Natural killer cell treated with Interleukin-12 subunit alpha and Interleukin-12 subunit beta and Interleukin-15 and Interleukin-18, amount 100 ng/mL, for 72 hours (primary cell): ENCODE measurements around the gene MSRB3. TPM values are rescaled to one million over a fixed set of nuclear protein-coding genes. Genes with fewer than 3 reads are reported as not detected.

Experiments used
- ATAC-seq, 2 donors: fragments of 150-1000 bp; cut with Tn5 transposase in 1 of 2; sonication (Bioruptor Pico), chemical (Tn5 transposase) in 1 of 2; 2 replicates each; pipeline ENCODE4 v1.10.0; 2021
- DNase-seq: peaks from one replicate; pipeline ENCODE4 v3.0.0; 2022; ENCODE audit warnings: low spot score
- H3K27ac Mint-ChIP-seq, 2 donors: 1 replicate in 1 of 2; 2 replicates in 1 of 2; pipeline ENCODE4 v1.8.0; 2022; ENCODE audit warnings: mixed read lengths in 2 of 2, mild to moderate bottlenecking in 1 of 2, moderate library complexity in 1 of 2
- H3K27me3 Mint-ChIP-seq, 2 donors: 1 replicate in 1 of 2; 2 replicates in 1 of 2; pipeline ENCODE4 v1.8.0; 2022; ENCODE audit warnings: mixed read lengths in 2 of 2
- H3K36me3 Mint-ChIP-seq: one replicate; pipeline ENCODE4 v1.8.0; 2022; ENCODE audit warnings: mixed read lengths
- H3K4me1 Mint-ChIP-seq, 2 donors: 1 replicate in 1 of 2; 2 replicates in 1 of 2; pipeline ENCODE4 v1.8.0; 2022; ENCODE audit warnings: low read depth in 2 of 2, mixed read lengths in 2 of 2, mild to moderate bottlenecking in 1 of 2
- H3K4me3 Mint-ChIP-seq: one replicate; pipeline ENCODE4 v1.8.0; 2022; ENCODE audit warnings: mixed read lengths
- H3K9me3 Mint-ChIP-seq: 2 replicates; pipeline ENCODE4 v1.8.0; 2022; ENCODE audit warnings: mixed read lengths
- total RNA-seq, 2 donors: library from RNA; stranded (reverse); gene quantifications; one replicate each; pipeline ENCODE4 v1.2.3, GENCODE V29; 2022

The MSRB3 gene
- total RNA-seq, 2 donors from 2014 or later = 0.11 to 1.2 TPM

DNA sequence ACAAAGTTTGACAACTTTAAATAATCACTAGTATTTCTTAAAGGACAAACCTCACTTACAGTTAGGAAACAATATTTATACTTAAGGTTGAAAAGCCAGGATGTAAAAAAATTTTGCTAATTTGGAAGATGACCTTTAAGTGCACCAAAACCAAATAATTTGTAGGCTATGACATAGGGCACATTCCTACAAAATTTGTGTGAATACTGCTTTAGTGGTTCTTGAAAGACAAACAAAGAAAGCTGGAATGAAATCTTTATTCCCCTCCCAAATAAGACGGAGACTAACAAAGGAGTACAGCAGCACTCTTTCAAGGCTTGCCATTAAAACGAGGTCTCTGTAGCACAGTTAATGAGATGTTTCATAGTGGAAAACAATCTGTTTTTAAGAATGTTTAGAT, 45.6 kb downstream of the MSRB3 start:
- ATAC-seq (no peak), DNase-seq (no peak)
- H3K27ac Mint-ChIP-seq = no peak overlapping the region
- no peak overlapping the region for H3K4me3 Mint-ChIP-seq
- peaks cover 3 to 12% of the 10 kb centered on the region in 2 donors for H3K27me3 Mint-ChIP-seq
- no peaks in the 10 kb centered on the region for H3K36me3 Mint-ChIP-seq
- no peaks in the 10 kb centered on the region for H3K9me3 Mint-ChIP-seq
- H3K4me1 Mint-ChIP-seq = no peaks in the 10 kb centered on the region

DNA sequence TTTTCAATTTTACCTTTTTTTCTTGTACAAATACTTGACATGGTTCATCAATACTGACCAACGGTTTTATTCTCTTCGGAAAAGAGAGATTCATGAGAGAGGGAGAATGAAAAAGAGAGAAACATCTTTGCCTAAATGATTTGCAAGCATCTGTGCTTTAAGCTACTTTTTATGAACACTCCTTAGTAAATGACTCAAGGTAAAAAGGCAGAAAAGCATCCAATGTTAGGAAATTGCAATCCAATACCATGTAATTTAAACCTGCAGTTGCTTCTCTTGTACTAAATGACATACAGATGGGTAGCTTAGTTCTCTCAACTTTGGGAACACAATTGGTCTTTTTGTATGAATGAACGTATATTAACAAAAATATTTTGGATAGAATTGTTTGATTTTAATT, 46.1 kb downstream of the MSRB3 start:
- H3K27ac Mint-ChIP-seq = no peak overlapping the region

DNA sequence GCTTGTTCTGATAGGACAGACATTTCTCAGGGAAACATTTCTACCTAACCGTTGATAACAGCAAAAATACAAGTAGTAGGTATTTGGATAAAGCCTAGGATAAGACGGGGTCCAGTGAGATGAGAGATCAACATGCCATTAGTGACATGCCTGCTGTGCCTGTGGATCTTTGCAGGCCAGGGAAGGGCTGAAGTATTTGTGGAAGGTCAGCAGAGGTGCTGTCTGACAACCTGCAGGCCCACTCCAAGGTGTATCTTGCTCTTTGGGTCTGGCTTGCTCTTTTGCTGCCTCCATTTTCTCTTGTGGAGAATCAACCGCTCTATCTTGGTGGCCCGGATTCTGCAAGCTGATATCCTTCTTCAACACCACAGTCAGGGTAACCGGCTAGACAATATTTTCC, 46.7 kb downstream of the MSRB3 start:
- peaks cover 3 to 13% of the 10 kb centered on the region in 2 donors for H3K27me3 Mint-ChIP-seq
- H3K36me3 Mint-ChIP-seq = no peaks in the 10 kb centered on the region
- DNase-seq = no peak
- no peaks in the 10 kb centered on the region for H3K4me1 Mint-ChIP-seq
- no peak for ATAC-seq
- no peak overlapping the region for H3K27ac Mint-ChIP-seq
- no peak overlapping the region for H3K4me3 Mint-ChIP-seq
- no peaks in the 10 kb centered on the region for H3K9me3 Mint-ChIP-seq

More for the DNA sequence above, 46.1 kb downstream of the MSRB3 start:
- Mint-ChIP-seq H3K36me3 (no peaks in the 10 kb centered on the region), H3K4me1 (no peaks in the 10 kb centered on the region), H3K9me3 (no peaks in the 10 kb centered on the region), H3K27me3 (peaks cover 3 to 9% of the 10 kb centered on the region in 2 donors), H3K4me3 (no peak overlapping the region)
- ATAC-seq (no peak), DNase-seq (no peak)

DNA sequence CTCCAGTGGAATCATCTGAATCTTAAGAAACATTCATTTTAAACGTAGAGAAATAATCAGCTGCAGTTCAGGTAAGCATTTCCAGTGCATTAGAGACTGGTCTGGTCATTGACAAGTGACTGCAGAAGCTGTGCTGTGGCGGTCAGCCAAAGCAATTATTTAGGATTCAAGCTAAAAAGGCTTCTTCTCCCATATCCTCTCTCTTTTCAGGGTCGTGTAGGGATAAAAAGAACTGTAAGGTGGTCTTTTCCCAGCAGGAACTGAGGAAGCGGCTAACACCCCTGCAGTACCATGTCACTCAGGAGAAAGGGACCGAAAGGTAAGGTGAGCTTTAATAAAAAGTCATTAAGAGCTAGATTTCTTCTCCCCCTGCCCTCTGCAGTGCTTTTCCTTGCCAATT, 48.1 kb downstream of the MSRB3 start:
- peaks cover 6 to 13% of the 10 kb centered on the region in 2 donors for H3K27me3 Mint-ChIP-seq
- no peak overlapping the region for H3K4me3 Mint-ChIP-seq
- no peaks in the 10 kb centered on the region for H3K4me1 Mint-ChIP-seq
- H3K36me3 Mint-ChIP-seq = no peaks in the 10 kb centered on the region
- H3K9me3 Mint-ChIP-seq = no peaks in the 10 kb centered on the region
- no peak for DNase-seq
- no peak for ATAC-seq
- no peak overlapping the region for H3K27ac Mint-ChIP-seq

DNA sequence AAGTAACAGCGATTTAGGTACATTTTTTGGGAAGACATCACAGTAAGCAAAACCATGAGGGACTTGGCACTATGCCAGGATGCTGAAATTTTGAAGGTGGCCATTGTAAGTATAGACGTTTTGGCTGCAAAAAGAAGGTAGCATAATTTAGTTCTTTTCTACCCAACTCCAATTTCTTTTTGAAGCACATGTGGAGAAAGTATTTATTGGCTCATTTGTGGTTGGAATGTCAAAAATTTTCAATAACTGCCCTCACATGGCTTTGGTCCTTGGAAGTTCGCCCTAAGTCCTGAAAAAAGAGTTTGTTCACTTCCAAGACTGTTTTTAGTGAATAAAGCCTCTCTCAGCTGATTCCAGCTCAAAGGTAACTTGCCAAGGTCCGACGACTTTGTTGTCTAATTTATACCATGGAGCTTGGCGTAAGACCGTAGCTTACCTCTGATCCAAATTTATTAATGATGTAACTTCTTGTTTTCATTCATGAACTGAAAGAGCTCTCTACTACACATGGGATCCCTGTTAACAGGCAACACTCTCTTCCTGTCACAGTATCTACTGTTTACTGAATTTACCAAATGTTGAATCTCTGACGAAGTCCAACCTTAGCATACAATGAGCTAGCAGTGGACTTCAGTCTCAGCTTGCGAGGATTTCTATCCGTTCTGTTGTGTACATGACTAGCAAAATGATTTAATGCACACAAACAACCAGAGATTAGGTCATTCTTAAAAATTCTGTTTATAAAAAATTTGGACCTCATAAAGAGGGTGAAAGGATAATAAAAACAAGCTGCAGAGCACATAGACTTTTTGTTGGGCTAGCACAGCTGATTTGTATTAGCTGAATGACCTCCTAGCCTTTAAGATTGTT, 49.0 kb downstream of the MSRB3 start:
- ATAC-seq = no peak
- Mint-ChIP-seq H3K4me3 (no peak overlapping the region), H3K27ac (no peak overlapping the region), H3K27me3 (peaks cover 9 to 13% of the 10 kb centered on the region in 2 donors), H3K4me1 (no peaks in the 10 kb centered on the region), H3K36me3 (no peaks in the 10 kb centered on the region), H3K9me3 (no peaks in the 10 kb centered on the region)
- DNase-seq = no peak

DNA sequence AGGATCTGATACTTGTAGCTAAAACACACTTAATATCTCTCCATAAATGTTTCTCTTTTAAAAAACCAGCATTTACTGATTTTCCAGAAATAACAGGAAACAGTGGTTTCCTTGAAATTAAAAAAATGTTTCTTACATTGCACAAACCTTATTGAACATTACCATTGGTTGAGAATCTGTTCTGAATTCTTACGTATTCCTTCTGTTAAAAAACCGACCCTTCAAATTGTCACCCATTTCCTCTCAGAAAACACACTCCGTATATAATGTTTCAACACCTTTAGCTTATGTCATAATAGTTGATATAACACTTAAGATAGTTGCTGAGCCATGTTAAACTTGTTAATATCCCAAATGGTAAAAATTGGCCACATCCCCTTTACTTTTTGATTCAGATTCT, 51.2 kb downstream of the MSRB3 start:
- no peak for DNase-seq
- ATAC-seq = no peak
- peaks cover 9 to 13% of the 10 kb centered on the region in 2 donors for H3K27me3 Mint-ChIP-seq
- no peak overlapping the region for H3K27ac Mint-ChIP-seq
- H3K4me1 Mint-ChIP-seq = no peaks in the 10 kb centered on the region
- H3K9me3 Mint-ChIP-seq = no peaks in the 10 kb centered on the region
- H3K4me3 Mint-ChIP-seq = no peak overlapping the region
- no peaks in the 10 kb centered on the region for H3K36me3 Mint-ChIP-seq

DNA sequence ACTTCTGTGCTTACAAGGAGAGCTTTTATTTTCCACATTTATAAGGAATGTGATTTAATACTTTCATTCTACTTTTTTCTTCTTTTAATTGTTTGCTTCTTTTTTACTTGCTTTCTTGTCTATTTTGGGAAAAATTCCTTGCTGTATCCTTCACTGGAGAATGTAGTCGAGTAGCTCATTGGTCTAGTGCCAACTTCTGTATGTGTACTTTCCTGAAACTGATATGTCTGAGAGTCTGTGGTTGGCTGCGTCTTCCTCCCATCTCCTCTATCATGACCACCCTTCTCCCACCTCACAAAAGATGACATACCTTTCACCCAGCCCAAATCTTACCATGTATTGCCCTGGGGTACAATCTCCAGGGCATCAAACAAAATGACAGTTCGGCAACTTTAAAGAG, 51.8 kb downstream of the MSRB3 start:
- Mint-ChIP-seq H3K36me3 (no peaks in the 10 kb centered on the region), H3K4me3 (no peak overlapping the region), H3K4me1 (no peaks in the 10 kb centered on the region), H3K27ac (no peak overlapping the region), H3K27me3 (peaks cover 9 to 13% of the 10 kb centered on the region in 2 donors), H3K9me3 (no peaks in the 10 kb centered on the region)
- DNase-seq (no peak), ATAC-seq (no peak)

DNA sequence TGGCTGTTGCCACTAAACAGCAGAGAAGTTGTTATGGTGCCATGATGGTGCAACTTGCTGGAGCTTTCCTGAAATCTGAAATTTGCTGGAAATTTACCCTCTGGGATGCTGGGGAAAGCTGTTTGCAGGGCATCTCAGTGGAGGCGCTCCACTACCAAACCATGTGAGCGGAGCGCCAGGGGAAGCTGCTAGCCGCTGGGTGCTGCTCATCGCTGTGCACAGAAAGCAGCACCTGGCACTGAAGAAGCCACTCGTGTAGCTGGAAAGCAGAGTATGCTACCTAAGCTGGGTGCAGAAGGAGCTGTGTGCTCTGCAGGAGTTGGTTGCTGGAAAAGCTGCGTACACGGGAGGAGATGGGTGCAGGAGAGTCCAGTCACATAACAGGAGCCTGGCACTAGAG, 53.0 kb downstream of the MSRB3 start:
- no peak overlapping the region for H3K4me3 Mint-ChIP-seq

DNA sequence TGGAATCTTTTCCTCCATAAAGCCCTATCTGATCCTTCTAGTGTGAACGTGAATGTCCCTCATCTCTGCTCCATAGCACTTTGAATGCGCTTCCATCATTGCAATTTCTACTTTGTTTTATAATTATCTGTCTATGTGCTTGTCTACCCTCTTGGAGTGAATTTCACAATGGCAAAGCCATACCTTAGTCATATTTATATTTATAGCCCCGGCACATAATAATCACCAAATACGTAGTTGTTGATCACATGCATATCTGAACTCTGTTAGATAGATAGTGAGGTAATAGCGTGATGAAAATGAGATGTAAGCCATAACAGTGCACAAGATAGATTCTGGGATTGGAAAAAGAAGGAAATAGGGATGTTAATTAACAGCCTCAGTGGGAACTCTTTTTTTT, 55.2 kb downstream of the MSRB3 start:
- Mint-ChIP-seq H3K4me3 (no peak overlapping the region), H3K36me3 (no peaks in the 10 kb centered on the region), H3K27ac (no peak overlapping the region), H3K9me3 (no peaks in the 10 kb centered on the region), H3K27me3 (peaks cover 9 to 13% of the 10 kb centered on the region in 2 donors), H3K4me1 (no peaks in the 10 kb centered on the region)
- ATAC-seq = no peak
- DNase-seq = no peak

More for the DNA sequence above, 53.0 kb downstream of the MSRB3 start:
- no peaks in the 10 kb centered on the region for H3K4me1 Mint-ChIP-seq
- ATAC-seq (no peak), DNase-seq (no peak)
- no peaks in the 10 kb centered on the region for H3K36me3 Mint-ChIP-seq
- no peak overlapping the region for H3K27ac Mint-ChIP-seq
- H3K27me3 Mint-ChIP-seq = peaks cover 9 to 13% of the 10 kb centered on the region in 2 donors
- H3K9me3 Mint-ChIP-seq = no peaks in the 10 kb centered on the region

DNA sequence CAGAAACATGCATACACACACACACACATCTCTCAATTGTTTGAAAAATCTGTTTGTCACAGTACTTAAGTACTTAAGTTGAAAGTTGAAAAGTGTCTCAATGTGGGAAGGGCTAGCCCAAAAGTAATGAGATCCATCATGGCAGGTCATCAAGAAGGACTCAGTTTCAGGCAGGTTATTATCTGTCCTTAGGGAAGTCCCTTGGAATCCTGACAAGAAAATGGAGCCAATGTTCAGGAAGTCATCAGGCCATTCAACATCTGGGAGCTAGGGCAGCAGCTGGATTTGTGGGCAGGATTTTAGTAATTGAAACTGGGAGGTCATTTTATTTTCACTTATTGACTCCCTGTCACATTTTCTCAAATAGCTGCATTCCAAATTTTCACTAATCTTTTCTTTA, 56.0 kb downstream of the MSRB3 start:
- H3K4me1 Mint-ChIP-seq = no peaks in the 10 kb centered on the region
- no peak for DNase-seq
- H3K9me3 Mint-ChIP-seq = no peaks in the 10 kb centered on the region
- no peak overlapping the region for H3K27ac Mint-ChIP-seq
- no peak overlapping the region for H3K4me3 Mint-ChIP-seq
- peaks cover 9 to 13% of the 10 kb centered on the region in 2 donors for H3K27me3 Mint-ChIP-seq
- H3K36me3 Mint-ChIP-seq = no peaks in the 10 kb centered on the region
- no peak for ATAC-seq

DNA sequence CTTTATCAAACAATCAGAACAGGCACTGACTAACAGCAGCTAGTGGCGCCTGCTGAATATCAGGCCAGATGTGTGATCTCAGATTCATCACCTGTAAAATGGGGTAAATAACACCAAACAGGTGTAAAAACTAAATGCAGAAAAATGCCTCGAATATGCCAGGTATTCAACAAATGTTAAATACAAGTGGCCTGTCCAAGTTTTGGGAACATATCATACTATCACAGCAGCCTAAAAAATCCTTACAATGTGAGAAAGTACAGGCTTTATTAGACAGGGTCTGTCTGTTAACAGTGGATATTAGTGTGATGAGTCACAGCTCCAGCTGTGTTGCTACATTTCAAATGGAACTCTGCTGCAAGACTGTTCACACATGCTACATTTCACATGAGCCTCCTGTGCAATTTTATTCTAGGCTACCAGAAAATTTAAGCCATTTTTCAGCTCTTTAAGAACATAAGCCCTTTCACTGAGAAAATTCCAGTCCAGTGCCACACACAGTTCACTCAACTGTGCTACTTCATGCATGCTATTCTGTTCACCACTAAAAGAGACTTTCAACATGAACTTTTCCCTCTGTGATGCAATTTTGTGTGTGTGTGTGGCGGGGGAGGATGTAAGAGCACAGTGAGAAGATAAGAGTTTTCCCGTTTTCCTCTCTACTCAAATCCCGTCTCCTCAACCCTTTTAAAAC, 56.7 kb downstream of the MSRB3 start:
- Mint-ChIP-seq H3K4me3 (no peak overlapping the region), H3K27ac (no peak overlapping the region), H3K36me3 (no peaks in the 10 kb centered on the region), H3K4me1 (no peaks in the 10 kb centered on the region), H3K27me3 (peaks cover 9 to 15% of the 10 kb centered on the region in 2 donors), H3K9me3 (no peaks in the 10 kb centered on the region)
- DNase-seq = no peak
- no peak for ATAC-seq

DNA sequence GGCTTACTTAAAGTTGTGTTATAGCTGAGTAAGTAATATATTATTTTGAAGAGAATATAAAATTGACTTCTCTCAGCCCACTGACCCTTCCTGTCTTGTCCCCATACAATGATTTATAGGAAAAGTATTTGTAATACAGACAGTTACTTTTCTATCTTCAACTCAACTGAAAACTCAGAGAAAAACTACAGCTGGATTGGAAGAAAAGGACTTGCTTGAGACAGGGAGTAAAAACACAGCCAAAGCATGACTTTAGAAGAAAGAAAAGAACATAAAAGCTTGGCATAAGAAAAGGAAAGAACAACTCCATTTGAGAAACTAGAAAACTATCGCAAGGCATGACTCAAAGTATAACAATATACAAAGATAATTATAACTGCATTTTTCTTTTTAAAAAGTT, 57.5 kb downstream of the MSRB3 start:
- Mint-ChIP-seq H3K27me3 (peaks cover 5 to 13% of the 10 kb centered on the region in 2 donors), H3K9me3 (no peaks in the 10 kb centered on the region), H3K27ac (no peak overlapping the region), H3K4me1 (no peaks in the 10 kb centered on the region), H3K36me3 (no peaks in the 10 kb centered on the region), H3K4me3 (no peak overlapping the region)
- ATAC-seq (no peak), DNase-seq (no peak)

DNA sequence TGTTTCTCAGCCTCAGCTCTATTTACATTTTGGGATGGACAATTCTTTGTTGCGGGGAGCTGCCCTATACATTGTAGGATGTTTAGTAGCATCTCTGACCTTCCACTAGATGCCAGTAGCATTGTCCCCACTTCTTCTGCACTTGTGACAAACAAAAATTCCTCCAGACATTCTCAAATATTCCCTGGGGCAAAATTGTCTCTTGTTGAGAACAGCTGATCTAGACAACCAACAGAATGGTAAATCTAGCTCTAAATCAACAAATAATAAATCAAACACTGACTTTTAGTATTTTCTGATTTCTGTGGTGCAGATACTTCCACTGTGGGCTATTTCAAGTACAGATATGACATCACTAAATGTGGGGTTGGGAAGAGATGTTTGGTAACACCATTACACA, 60.7 kb downstream of the MSRB3 start:
- H3K9me3 Mint-ChIP-seq = no peaks in the 10 kb centered on the region
- no peak overlapping the region for H3K4me3 Mint-ChIP-seq
- ATAC-seq (no peak), DNase-seq (no peak)
- H3K27ac Mint-ChIP-seq = no peak overlapping the region
- H3K36me3 Mint-ChIP-seq = no peaks in the 10 kb centered on the region
- no peaks in the 10 kb centered on the region for H3K4me1 Mint-ChIP-seq
- H3K27me3 Mint-ChIP-seq = peaks cover 2 to 15% of the 10 kb centered on the region in 2 donors

DNA sequence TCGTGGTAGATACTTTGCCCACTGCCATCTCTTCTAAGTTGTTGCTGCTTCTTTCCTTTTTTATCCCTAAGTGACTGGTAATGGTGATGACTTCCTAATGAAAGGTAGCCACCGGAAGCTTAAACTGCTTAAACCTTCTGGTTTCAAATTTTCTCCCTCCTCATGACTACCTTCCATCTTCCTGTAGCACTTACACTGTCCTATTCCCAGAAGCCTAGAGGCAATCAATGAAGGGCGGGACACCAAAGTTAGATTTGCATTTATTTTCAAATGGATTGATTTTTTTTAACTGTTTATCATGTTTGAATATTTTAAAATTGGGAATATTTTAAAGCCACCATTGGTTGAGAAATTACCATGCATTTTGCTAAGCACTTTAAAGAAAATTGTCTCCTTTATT, 64.7 kb downstream of the MSRB3 start:
- no peak overlapping the region for H3K27ac Mint-ChIP-seq
- peaks cover 2 to 15% of the 10 kb centered on the region in 2 donors for H3K27me3 Mint-ChIP-seq
- no peak overlapping the region for H3K4me3 Mint-ChIP-seq
- no peaks in the 10 kb centered on the region for H3K9me3 Mint-ChIP-seq
- H3K36me3 Mint-ChIP-seq = no peaks in the 10 kb centered on the region
- H3K4me1 Mint-ChIP-seq = no peaks in the 10 kb centered on the region
- no peak for DNase-seq
- ATAC-seq = no peak
